RWPE1 (cell line): ENCODE data around the gene ERN2.

ENCODE experiments used
- CTCF ChIA-PET: fragments of 350-600 bp; sonication (Branson Sonifier 250); formaldehyde crosslinking; extraction: SDS; loops from one replicate; lab custom pipeline; 2021; lab: Yijun Ruan, JAX
- POLR2A ChIA-PET: fragments of 400-600 bp; formaldehyde crosslinking; extraction: SDS; loops from one replicate; lab custom pipeline; 2020; ENCODE audit warnings: antibody characterized with exemption; ENCODE audit not compliant: low non-redundant PET; lab: Yijun Ruan, JAX
- DNase-seq: peaks from one replicate; pipeline ENCODE4 v3.0.0; 2012; ENCODE audit warnings: low spot score
- H3K27ac ChIP-seq: fragments of 450-650 bp; 2 replicates; pipeline ENCODE4 v1.5.1; 2017
- TF ChIP-seq, protein P1 (sequence below): fragments of 450-650 bp; conservative IDR thresholded peaks from 2 replicates; pipeline ENCODE4 v1.5.1; 2017; ENCODE audit warnings: low read depth, mild to moderate bottlenecking

ERN2 gene

DNA sequence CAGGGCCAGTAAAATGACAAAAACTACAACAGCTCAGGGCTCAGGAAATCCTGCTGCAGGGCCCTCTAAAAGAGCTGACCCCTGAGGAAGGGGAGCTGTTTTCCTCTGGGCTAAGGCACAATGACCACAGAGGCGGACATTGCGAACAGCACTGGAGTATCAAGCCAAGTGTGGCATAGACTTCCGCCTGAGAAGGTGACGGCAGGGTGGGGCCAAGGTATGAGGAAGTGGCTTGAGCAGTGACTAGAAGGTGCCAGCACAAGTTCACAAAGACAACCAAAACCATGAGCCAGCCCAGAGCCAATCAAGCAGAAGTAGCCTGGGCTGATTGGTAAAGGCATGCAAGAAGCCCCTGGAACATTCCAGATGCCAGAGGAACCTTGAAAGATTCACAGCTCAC lies 13.9 kb downstream of the ERN2 start:
- DNase-seq: no peak
- TF ChIP-seq, protein P1, sequence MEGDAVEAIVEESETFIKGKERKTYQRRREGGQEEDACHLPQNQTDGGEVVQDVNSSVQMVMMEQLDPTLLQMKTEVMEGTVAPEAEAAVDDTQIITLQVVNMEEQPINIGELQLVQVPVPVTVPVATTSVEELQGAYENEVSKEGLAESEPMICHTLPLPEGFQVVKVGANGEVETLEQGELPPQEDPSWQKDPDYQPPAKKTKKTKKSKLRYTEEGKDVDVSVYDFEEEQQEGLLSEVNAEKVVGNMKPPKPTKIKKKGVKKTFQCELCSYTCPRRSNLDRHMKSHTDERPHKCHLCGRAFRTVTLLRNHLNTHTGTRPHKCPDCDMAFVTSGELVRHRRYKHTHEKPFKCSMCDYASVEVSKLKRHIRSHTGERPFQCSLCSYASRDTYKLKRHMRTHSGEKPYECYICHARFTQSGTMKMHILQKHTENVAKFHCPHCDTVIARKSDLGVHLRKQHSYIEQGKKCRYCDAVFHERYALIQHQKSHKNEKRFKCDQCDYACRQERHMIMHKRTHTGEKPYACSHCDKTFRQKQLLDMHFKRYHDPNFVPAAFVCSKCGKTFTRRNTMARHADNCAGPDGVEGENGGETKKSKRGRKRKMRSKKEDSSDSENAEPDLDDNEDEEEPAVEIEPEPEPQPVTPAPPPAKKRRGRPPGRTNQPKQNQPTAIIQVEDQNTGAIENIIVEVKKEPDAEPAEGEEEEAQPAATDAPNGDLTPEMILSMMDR: no peak
- CTCF ChIA-PET: interaction anchor here (0.5 to 0.6 kb wide), 3 partner anchors 102 to 333 kb away, joined by 3 to 4 read pairs (median 3); no protein-coding TSS in a partner anchor
- POLR2A ChIA-PET: no interaction called here
- no peak overlapping the region for H3K27ac ChIP-seq

- DNase-seq: no peak
- POLR2A ChIA-PET: no interaction called here
- TF ChIP-seq, protein P1: no peak
- CTCF ChIA-PET: interaction anchor here (0.7 kb wide), 1 partner anchor 814 kb away, joined by 3 read pairs; no protein-coding TSS in a partner anchor
- H3K27ac ChIP-seq: no peak overlapping the region
Observed at GRCh38 chr16:23695756-23696155, 17.3 kb downstream of the ERN2 start.

- H3K27ac ChIP-seq: no peak overlapping the region
- no peak for DNase-seq
- TF ChIP-seq, protein P1: no peak
- ChIA-PET POLR2A (no interaction called here), CTCF (no interaction called here)
Observed at GRCh38 chr16:23694644-23695373, 18.2 kb downstream of the ERN2 start.

DNA sequence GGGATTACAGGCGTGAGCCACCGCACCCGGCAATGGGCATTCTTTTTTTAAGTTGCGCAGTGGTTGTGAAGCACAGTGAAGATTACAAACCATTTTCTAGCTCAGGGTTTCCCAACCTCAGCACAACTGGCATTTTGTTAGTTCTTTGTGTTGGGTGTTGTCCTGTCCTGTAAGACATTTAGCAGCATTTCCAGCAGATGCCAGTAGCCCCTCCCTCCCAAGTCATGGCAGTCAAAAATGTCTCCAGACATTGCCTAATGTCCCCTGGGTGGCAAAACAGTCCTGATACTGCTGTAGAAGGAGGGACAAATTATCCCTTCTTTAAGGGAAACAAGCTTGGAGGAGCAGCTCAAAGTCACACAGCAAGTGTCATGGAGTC lies 18.8 kb downstream of the ERN2 start:
- DNase-seq: no peak
- TF ChIP-seq, protein P1: no peak
- POLR2A ChIA-PET: no interaction called here
- H3K27ac ChIP-seq: no peak overlapping the region
- CTCF ChIA-PET: no interaction called here

GRCh38 chr16:23692190-23692837 lies 20.7 kb downstream of the ERN2 start:
- H3K27ac ChIP-seq: peak overlapping the region; percentile 67
- DNase-seq: no peak
- TF ChIP-seq, protein P1: no peak
- ChIA-PET POLR2A (no interaction called here), CTCF (interaction anchor here (1.2 kb wide), 1 partner anchor 14 kb away, joined by 5 read pairs; the partner anchor contains the start of gene PLK1)

GRCh38 chr16:23691483-23692189 lies 21.4 kb downstream of the ERN2 start:
- peak; percentile 23 for DNase-seq
- ChIA-PET CTCF (interaction anchor here (1.2 kb wide), 1 partner anchor 13 kb away, joined by 5 read pairs; the partner anchor contains the start of gene PLK1), POLR2A (no interaction called here)
- TF ChIP-seq, protein P1: no peak
- peak overlapping the region; percentile 67 for H3K27ac ChIP-seq
